Omental fat pad (tissue), 4 donors: ENCODE measurements around the gene ENTPD2. TPM values are rescaled to one million over a fixed set of nuclear protein-coding genes. Genes with fewer than 3 reads are reported as not detected.

Experiments
- ATAC-seq: fragments of 150-250 bp; one replicate; pipeline ENCODE4 v1.9.1; 2016; ENCODE audit warnings: mild to moderate bottlenecking, moderate library complexity; ENCODE audit not compliant: low FRiP score
- DNase-seq: peaks from one replicate; pipeline ENCODE4 v3.0.0-alpha.2; 2019; ENCODE audit warnings: low spot score
- CTCF ChIP-seq, 3 donors: fragments of 450-650 bp; IDR thresholded peaks; one replicate each; pipeline ENCODE4 v1.5.1; 2016 to 2017; ENCODE audit warnings: antibody characterized with exemption in 3 of 3, mild to moderate bottlenecking in 3 of 3, moderate library complexity in 2 of 3
- total RNA-seq, 4 donors: library from RNA; depleted of rRNA; stranded (reverse); fragments of >200 nt; gene quantifications; one replicate each; pipeline ENCODE4 v1.1.0, GENCODE V29; 2016

The ENTPD2 gene
- total RNA-seq, 4 donors from 2014 or later, result 0.25 to 0.72 (median 0.28) TPM; not detected in 1

GRCh38 chr9:137078701-137079400 lies 25.0 kb upstream of the ENTPD2 start:
- no peak for ATAC-seq
- TF ChIP-seq CTCF (IDR thresholded peaks at IDR 0.05), result no peak
- no peak for DNase-seq

- DNase-seq (no peak), ATAC-seq (peak; percentile 5)
- TF ChIP-seq CTCF (IDR thresholded peaks at IDR 0.05), result no peak
These were observed 24.2 kb upstream of the ENTPD2 start for GRCh38 chr9:137077758-137078693.

- DNase-seq, result no peak
These were observed 23.3 kb upstream of the ENTPD2 start, which contains the start of gene UAP1L1 for GRCh38 chr9:137077010-137077747. Gene UAP1L1 (plus strand): TSS chr9:137077517. CDS start chr9:137077533, 16 bp downstream.

GRCh38 chr9:137076636-137077009 lies 22.8 kb upstream of the ENTPD2 start:
- DNase-seq, result no peak
- no peak for ATAC-seq
- no peak for TF ChIP-seq CTCF (IDR thresholded peaks at IDR 0.05)

More at GRCh38 chr9:137077010-137077747, 23.3 kb upstream of the ENTPD2 start, which contains the start of gene UAP1L1:
- no peak for TF ChIP-seq CTCF (IDR thresholded peaks at IDR 0.05)
- ATAC-seq, result peak; percentile 34

GRCh38 chr9:137075275-137075775 lies 21.5 kb upstream of the ENTPD2 start:
- ATAC-seq (no peak), DNase-seq (no peak)
- TF ChIP-seq CTCF (IDR thresholded peaks at IDR 0.05), result no peak

GRCh38 chr9:137074657-137075274 lies 20.9 kb upstream of the ENTPD2 start:
- DNase-seq (no peak), ATAC-seq (no peak)
- TF ChIP-seq CTCF (IDR thresholded peaks at IDR 0.05), result no peak
